Lower leg skin (tissue), 3 donors: ENCODE results near the gene OSBPL2.

Experiments used
- POLR2A ChIP-seq, 2 donors: fragments of 450-650 bp; IDR thresholded peaks; one replicate each; pipeline ENCODE4 v1.6.1; 2016 to 2017; ENCODE audit warnings: antibody characterized with exemption in 2 of 2, mild to moderate bottlenecking in 1 of 2, moderate library complexity in 1 of 2
- TF ChIP-seq, protein P1 (sequence below), 3 donors: fragments of 450-650 bp; IDR thresholded peaks; one replicate each; pipeline ENCODE4 v1.5.1; 2016; ENCODE audit warnings: antibody characterized with exemption in 3 of 3, mild to moderate bottlenecking in 3 of 3, moderate library complexity in 2 of 3

DNA sequence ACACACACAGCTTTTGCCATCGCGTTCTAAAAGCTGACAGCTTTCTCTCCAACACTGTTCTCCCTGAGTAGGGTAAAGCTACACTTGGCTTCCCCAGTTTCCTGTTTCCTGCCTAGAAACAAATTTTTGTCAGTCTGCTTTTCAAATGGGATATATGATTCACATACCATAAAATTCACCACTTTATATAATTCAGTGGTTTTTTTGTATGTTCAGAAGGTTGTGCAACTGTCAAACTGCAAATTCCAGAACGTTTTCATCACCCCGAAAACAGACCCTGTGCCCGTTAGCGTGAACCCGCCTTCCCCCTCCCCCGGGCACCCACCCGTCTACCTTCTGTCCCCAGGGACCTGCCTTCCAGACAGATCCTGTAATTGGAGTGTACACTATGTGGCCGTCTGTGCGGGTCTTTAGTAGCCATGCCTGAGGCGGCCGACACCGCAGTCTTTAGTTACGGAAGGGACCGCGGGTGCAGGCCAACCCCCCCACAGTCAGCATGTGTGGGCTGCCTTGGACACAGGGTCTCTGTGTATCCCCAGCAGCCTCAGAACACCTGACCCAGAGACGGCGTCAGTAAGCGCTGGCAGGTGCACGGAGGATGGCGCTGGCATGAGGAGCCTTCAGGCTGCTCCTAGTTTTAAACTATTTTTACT, 34.8 kb upstream of the OSBPL2 start:
- TF ChIP-seq, protein P1, sequence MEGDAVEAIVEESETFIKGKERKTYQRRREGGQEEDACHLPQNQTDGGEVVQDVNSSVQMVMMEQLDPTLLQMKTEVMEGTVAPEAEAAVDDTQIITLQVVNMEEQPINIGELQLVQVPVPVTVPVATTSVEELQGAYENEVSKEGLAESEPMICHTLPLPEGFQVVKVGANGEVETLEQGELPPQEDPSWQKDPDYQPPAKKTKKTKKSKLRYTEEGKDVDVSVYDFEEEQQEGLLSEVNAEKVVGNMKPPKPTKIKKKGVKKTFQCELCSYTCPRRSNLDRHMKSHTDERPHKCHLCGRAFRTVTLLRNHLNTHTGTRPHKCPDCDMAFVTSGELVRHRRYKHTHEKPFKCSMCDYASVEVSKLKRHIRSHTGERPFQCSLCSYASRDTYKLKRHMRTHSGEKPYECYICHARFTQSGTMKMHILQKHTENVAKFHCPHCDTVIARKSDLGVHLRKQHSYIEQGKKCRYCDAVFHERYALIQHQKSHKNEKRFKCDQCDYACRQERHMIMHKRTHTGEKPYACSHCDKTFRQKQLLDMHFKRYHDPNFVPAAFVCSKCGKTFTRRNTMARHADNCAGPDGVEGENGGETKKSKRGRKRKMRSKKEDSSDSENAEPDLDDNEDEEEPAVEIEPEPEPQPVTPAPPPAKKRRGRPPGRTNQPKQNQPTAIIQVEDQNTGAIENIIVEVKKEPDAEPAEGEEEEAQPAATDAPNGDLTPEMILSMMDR (IDR thresholded peaks at IDR 0.05): no peak
- no peak for TF ChIP-seq POLR2A (IDR thresholded peaks at IDR 0.05)
